DND-41 (cell line): ENCODE data around the gene HIGD1A.

Experiments
- EZH2 ChIP-seq: IDR thresholded peaks from 3 replicates; pipeline ENCODE4 v1.6.1; 2012; ENCODE audit warnings: borderline replicate concordance, low read depth, mild to moderate bottlenecking, moderate library complexity, low read length, inconsistent platforms; ENCODE audit not compliant: severe bottlenecking
- TF ChIP-seq, protein P1 (sequence below): IDR thresholded peaks from 2 replicates; pipeline ENCODE4 v1.5.1; 2012; ENCODE audit warnings: borderline replicate concordance, low read length, moderate library complexity, mild to moderate bottlenecking; ENCODE audit not compliant: poor library complexity, severe bottlenecking; ENCODE audit errors: extremely low read depth

GRCh38 chr3:42780398-42780797, 23.9 kb downstream of the HIGD1A start:
- TF ChIP-seq, protein P1, sequence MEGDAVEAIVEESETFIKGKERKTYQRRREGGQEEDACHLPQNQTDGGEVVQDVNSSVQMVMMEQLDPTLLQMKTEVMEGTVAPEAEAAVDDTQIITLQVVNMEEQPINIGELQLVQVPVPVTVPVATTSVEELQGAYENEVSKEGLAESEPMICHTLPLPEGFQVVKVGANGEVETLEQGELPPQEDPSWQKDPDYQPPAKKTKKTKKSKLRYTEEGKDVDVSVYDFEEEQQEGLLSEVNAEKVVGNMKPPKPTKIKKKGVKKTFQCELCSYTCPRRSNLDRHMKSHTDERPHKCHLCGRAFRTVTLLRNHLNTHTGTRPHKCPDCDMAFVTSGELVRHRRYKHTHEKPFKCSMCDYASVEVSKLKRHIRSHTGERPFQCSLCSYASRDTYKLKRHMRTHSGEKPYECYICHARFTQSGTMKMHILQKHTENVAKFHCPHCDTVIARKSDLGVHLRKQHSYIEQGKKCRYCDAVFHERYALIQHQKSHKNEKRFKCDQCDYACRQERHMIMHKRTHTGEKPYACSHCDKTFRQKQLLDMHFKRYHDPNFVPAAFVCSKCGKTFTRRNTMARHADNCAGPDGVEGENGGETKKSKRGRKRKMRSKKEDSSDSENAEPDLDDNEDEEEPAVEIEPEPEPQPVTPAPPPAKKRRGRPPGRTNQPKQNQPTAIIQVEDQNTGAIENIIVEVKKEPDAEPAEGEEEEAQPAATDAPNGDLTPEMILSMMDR, result no peak
- TF ChIP-seq EZH2, result no peak
